ENCODE data around the gene PSMD11.

DNA sequence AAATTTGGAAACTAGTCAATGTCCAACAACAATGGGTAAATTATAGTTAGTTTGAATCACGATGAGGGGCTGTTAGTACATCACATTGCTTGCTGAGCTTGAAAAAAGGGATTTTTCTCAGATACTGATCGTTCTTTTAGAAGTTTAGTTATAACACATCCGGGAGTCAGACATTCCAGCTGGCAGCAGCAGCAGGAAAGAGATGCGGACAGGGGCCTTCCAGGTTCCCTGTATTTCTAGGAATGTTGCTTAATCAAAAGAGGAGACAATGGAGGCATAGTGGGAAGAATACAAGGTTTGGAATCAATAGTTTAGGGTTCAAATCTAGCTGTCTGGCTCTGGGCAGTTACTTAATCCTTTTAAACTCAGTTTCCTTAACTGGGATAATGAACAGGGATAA lies 70.3 kb downstream of the PSMD11 start:
- TF ChIP-seq, protein P1, sequence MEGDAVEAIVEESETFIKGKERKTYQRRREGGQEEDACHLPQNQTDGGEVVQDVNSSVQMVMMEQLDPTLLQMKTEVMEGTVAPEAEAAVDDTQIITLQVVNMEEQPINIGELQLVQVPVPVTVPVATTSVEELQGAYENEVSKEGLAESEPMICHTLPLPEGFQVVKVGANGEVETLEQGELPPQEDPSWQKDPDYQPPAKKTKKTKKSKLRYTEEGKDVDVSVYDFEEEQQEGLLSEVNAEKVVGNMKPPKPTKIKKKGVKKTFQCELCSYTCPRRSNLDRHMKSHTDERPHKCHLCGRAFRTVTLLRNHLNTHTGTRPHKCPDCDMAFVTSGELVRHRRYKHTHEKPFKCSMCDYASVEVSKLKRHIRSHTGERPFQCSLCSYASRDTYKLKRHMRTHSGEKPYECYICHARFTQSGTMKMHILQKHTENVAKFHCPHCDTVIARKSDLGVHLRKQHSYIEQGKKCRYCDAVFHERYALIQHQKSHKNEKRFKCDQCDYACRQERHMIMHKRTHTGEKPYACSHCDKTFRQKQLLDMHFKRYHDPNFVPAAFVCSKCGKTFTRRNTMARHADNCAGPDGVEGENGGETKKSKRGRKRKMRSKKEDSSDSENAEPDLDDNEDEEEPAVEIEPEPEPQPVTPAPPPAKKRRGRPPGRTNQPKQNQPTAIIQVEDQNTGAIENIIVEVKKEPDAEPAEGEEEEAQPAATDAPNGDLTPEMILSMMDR (IDR thresholded peaks at IDR 0.05): no peak
- TF ChIP-seq POLR2A (IDR thresholded peaks at IDR 0.05): no peak

Measured in lower leg skin (tissue), 3 donors.